HG03025 (cell line): ENCODE measurements around the gene MEGF6.

Experiments
- ATAC-seq: cut with Tn5 transposase; IDR thresholded peaks from one replicate; pipeline ENCODE4 v1.9.1; 2021; ENCODE audit warnings: mild to moderate bottlenecking, moderate library complexity; ENCODE audit not compliant: unreplicated experiment, low FRiP score

MEGF6 gene

GRCh38 chr1:3646596-3646995, 35.3 kb upstream of the MEGF6 start:
- no peak for ATAC-seq

- ATAC-seq: no peak
Measured at GRCh38 chr1:3645666-3646355, 34.5 kb upstream of the MEGF6 start.

GRCh38 chr1:3645247-3645646, 33.9 kb upstream of the MEGF6 start:
- no peak for ATAC-seq

GRCh38 chr1:3644273-3644672, 33.0 kb upstream of the MEGF6 start:
- ATAC-seq: no peak

GRCh38 chr1:3642919-3643675, 31.8 kb upstream of the MEGF6 start:
- ATAC-seq: no peak

- ATAC-seq: no peak
Measured at GRCh38 chr1:3641816-3642215, 30.5 kb upstream of the MEGF6 start.

GRCh38 chr1:3641046-3641760, 29.9 kb upstream of the MEGF6 start:
- no peak for ATAC-seq

- ATAC-seq: no peak
Measured at GRCh38 chr1:3640121-3640837, 29.0 kb upstream of the MEGF6 start.

GRCh38 chr1:3639397-3639911, 28.1 kb upstream of the MEGF6 start:
- ATAC-seq: no peak

GRCh38 chr1:3638676-3639075, 27.4 kb upstream of the MEGF6 start:
- no peak for ATAC-seq

- no peak for ATAC-seq
Measured at GRCh38 chr1:3638027-3638426, 26.7 kb upstream of the MEGF6 start.

GRCh38 chr1:3636531-3636930, 25.2 kb upstream of the MEGF6 start:
- no peak for ATAC-seq

- no peak for ATAC-seq
Measured at GRCh38 chr1:3636080-3636479, 24.8 kb upstream of the MEGF6 start.

- ATAC-seq: no peak
Measured at GRCh38 chr1:3634059-3634800, 22.9 kb upstream of the MEGF6 start.

GRCh38 chr1:3633344-3634058, 22.2 kb upstream of the MEGF6 start:
- no peak for ATAC-seq

GRCh38 chr1:3632716-3633343, 21.5 kb upstream of the MEGF6 start:
- ATAC-seq: no peak

GRCh38 chr1:3632298-3632697, 21.0 kb upstream of the MEGF6 start:
- no peak for ATAC-seq

- ATAC-seq: no peak
Measured at GRCh38 chr1:3631320-3632260, 20.3 kb upstream of the MEGF6 start.
